Nephron (organoid): ENCODE measurements around the gene SYAP1.

Experiments
- H3K27ac Mint-ChIP-seq, 3 experiments: 2 replicates each; pipeline ENCODE4 v1.8.0; 2020; ENCODE audit warnings: mixed read lengths in 3 of 3, mild to moderate bottlenecking in 2 of 3, moderate library complexity in 1 of 3
- H3K27me3 Mint-ChIP-seq: 2 replicates; pipeline ENCODE4 v1.8.0; 2021; ENCODE audit warnings: low read depth, mild to moderate bottlenecking, moderate library complexity, mixed read lengths
- H3K36me3 Mint-ChIP-seq: 2 replicates; pipeline ENCODE4 v1.8.0; 2020; ENCODE audit warnings: low read depth, mixed read lengths
- H3K4me1 Mint-ChIP-seq: 2 replicates; pipeline ENCODE4 v1.8.0; 2020; ENCODE audit warnings: mixed read lengths
- H3K4me3 Mint-ChIP-seq, 3 experiments: 2 replicates each; pipeline ENCODE4 v1.8.0; 2020; ENCODE audit warnings: mild to moderate bottlenecking in 3 of 3, mixed read lengths in 3 of 3, moderate library complexity in 2 of 3
- H3K9me3 Mint-ChIP-seq: 2 replicates; pipeline ENCODE4 v1.8.0; 2020; ENCODE audit warnings: mixed read lengths
- CTCF ChIP-seq, 3 experiments: fragments of 200-600 bp; sonication (generic); IDR thresholded peaks; one replicate each; pipeline ENCODE4 v1.5.0; 2021; ENCODE audit warnings: antibody characterized with exemption in 3 of 3; ENCODE audit not compliant: unreplicated experiment in 3 of 3

The SYAP1 gene

GRCh38 chrX:16695079-16695676, 24.2 kb upstream of the SYAP1 start:
- Mint-ChIP-seq H3K27ac (no peak overlapping the region), H3K27me3 (no peaks in the 10 kb centered on the region), H3K4me1 (no peaks in the 10 kb centered on the region), H3K9me3 (no peaks in the 10 kb centered on the region), H3K36me3 (peaks cover 74% of the 10 kb centered on the region), H3K4me3 (no peak overlapping the region)
- TF ChIP-seq CTCF (IDR thresholded peaks at IDR 0.05; ENCODE audit: unreplicated experiment in 3 of 3) = peak; percentile 91 to 95 (median 92)

GRCh38 chrX:16696956-16697355, 22.5 kb upstream of the SYAP1 start:
- Mint-ChIP-seq H3K4me1 (no peaks in the 10 kb centered on the region), H3K27me3 (no peaks in the 10 kb centered on the region), H3K27ac (no peak overlapping the region), H3K36me3 (peaks cover 71% of the 10 kb centered on the region), H3K4me3 (no peak overlapping the region), H3K9me3 (no peaks in the 10 kb centered on the region)
- TF ChIP-seq CTCF (IDR thresholded peaks at IDR 0.05; ENCODE audit: unreplicated experiment in 3 of 3) = no peak

GRCh38 chrX:16699389-16699788, 20.0 kb upstream of the SYAP1 start:
- Mint-ChIP-seq H3K36me3 (peaks cover 68% of the 10 kb centered on the region), H3K4me1 (no peaks in the 10 kb centered on the region), H3K27me3 (no peaks in the 10 kb centered on the region), H3K4me3 (no peak overlapping the region), H3K9me3 (no peaks in the 10 kb centered on the region), H3K27ac (no peak overlapping the region)
- TF ChIP-seq CTCF (IDR thresholded peaks at IDR 0.05; ENCODE audit: unreplicated experiment in 3 of 3) = no peak

- H3K36me3 Mint-ChIP-seq = peaks cover 66% of the 10 kb centered on the region
- no peaks in the 10 kb centered on the region for H3K4me1 Mint-ChIP-seq
- no peak for TF ChIP-seq CTCF (IDR thresholded peaks at IDR 0.05; ENCODE audit: unreplicated experiment in 3 of 3)
- H3K27ac Mint-ChIP-seq = no peak overlapping the region
- no peak overlapping the region for H3K4me3 Mint-ChIP-seq
- H3K27me3 Mint-ChIP-seq = no peaks in the 10 kb centered on the region
- no peaks in the 10 kb centered on the region for H3K9me3 Mint-ChIP-seq
Measured at GRCh38 chrX:16700734-16701133, 18.7 kb upstream of the SYAP1 start.

- H3K4me3 Mint-ChIP-seq = no peak overlapping the region
- no peaks in the 10 kb centered on the region for H3K27me3 Mint-ChIP-seq
- no peak for TF ChIP-seq CTCF (IDR thresholded peaks at IDR 0.05; ENCODE audit: unreplicated experiment in 3 of 3)
Measured at GRCh38 chrX:16702700-16703599, 16.5 kb upstream of the SYAP1 start.

More at GRCh38 chrX:16702700-16703599, 16.5 kb upstream of the SYAP1 start:
- Mint-ChIP-seq H3K9me3 (no peaks in the 10 kb centered on the region), H3K36me3 (peaks cover 59% of the 10 kb centered on the region), H3K27ac (no peak overlapping the region), H3K4me1 (no peaks in the 10 kb centered on the region)
